Activated naive CD8-positive, alpha-beta T cell treated with anti-CD3 and anti-CD28 coated beads for 36 hours (primary cell): Measurements from ENCODE around the gene KRR1. TPM values are rescaled to one million over a fixed set of nuclear protein-coding genes. Genes with fewer than 3 reads are reported as not detected.
"Not testable (repeated sequence)": the region's sequence is repeated elsewhere in the genome, so short reads cannot be mapped to it uniquely, and the experiment has no call there.

Experiments used
- DNase-seq: peaks from one replicate; pipeline ENCODE4 v3.0.0; 2021
- H3K27ac Mint-ChIP-seq: one replicate; pipeline ENCODE4 v1.8.0; 2022; ENCODE audit warnings: mild to moderate bottlenecking, moderate library complexity, mixed read lengths
- H3K27me3 Mint-ChIP-seq: one replicate; pipeline ENCODE4 v1.8.0; 2022; ENCODE audit warnings: mild to moderate bottlenecking, mixed read lengths
- H3K36me3 Mint-ChIP-seq: one replicate; pipeline ENCODE4 v1.8.0; 2021; ENCODE audit warnings: mild to moderate bottlenecking, mixed read lengths
- H3K4me1 Mint-ChIP-seq: one replicate; pipeline ENCODE4 v1.8.0; 2021; ENCODE audit warnings: mixed read lengths
- H3K4me3 Mint-ChIP-seq: one replicate; pipeline ENCODE4 v1.8.0; 2022; ENCODE audit warnings: mild to moderate bottlenecking, moderate library complexity, mixed read lengths
- H3K9me3 Mint-ChIP-seq: one replicate; pipeline ENCODE4 v1.8.0; 2022; ENCODE audit warnings: mixed read lengths
- total RNA-seq, 2 experiments: library from RNA; stranded (reverse); gene quantifications; one replicate each; pipeline ENCODE4 v1.2.3, GENCODE V29; 2021

Gene KRR1
- total RNA-seq, 2 experiments from 2014 or later, result 146 to 155 TPM

DNA sequence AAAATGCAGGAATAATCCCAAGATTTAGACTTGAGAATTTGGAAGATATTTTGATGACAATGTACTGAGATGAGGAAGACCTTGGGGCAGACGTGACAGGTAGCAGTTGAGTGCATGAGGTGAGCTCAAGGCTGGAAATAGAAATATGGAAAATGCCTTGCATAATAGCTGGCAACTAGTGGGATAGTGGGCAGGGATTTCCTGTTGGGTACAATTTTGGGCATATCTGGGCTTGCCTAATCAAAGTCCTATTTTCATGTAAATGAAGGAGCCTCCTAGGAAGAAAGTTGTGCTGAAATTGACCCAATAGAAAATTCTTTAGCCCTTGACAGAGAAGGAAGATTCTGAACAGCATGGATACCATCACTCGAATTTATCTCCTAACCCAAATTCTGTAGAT is 37.3 kb downstream of the KRR1 start:
- Mint-ChIP-seq H3K4me1 (peaks cover 29% of the 10 kb centered on the region), H3K27me3 (peaks cover 4% of the 10 kb centered on the region), H3K27ac (no peak overlapping the region), H3K4me3 (no peak overlapping the region), H3K9me3 (no peaks in the 10 kb centered on the region), H3K36me3 (no peaks in the 10 kb centered on the region)
- DNase-seq, result no peak

DNA sequence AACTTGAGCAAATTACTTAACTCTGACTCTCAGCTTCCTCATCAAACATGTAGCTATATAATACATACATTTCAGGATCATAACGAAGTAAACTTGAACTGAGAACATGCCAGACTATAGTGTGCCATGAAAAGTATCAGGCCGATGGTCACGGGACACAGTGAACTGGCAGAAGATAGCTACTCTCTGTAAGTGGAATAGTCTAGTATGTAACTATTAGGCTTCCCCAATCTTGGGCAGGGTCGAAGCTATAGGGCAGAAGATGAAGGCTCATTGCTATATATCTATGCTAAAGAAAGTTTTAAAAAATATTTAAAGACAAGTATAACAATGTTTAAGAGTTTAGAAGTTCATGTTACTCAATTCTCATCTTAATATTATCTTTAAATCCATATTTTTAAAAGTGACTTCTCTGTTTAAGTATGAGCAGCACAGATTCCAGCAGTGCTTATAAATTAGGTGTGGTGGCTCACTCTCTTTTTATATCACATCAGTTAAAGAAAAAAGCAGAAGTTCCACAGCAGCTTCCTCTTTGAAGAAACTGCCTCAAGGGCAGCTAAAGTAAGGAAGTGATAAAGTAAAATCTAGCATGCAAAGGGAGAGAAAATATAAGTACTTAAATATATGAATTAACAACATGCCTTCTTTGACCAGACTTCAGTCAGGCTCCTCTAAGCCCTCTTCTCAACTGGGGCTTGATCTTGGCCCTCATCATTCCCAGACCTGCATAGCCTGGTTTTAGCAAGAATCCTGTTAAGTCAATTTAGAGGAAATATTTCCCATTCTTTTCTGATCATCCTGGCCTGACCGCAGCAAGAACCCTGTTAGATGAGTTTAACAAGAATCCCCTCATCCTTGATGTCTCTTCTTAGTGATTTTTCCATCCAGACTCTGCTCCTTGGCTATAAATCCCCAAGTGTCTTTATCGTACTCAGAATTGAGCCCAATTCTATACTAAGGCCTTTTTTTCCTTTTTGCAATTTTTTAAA is 39.2 kb downstream of the KRR1 start:
- H3K4me1 Mint-ChIP-seq, result peaks cover 11% of the 10 kb centered on the region
- H3K27ac Mint-ChIP-seq, result no peak overlapping the region
- no peaks in the 10 kb centered on the region for H3K9me3 Mint-ChIP-seq
- H3K27me3 Mint-ChIP-seq, result peaks cover 4% of the 10 kb centered on the region
- no peaks in the 10 kb centered on the region for H3K36me3 Mint-ChIP-seq
- DNase-seq, result no peak
- no peak overlapping the region for H3K4me3 Mint-ChIP-seq

DNA sequence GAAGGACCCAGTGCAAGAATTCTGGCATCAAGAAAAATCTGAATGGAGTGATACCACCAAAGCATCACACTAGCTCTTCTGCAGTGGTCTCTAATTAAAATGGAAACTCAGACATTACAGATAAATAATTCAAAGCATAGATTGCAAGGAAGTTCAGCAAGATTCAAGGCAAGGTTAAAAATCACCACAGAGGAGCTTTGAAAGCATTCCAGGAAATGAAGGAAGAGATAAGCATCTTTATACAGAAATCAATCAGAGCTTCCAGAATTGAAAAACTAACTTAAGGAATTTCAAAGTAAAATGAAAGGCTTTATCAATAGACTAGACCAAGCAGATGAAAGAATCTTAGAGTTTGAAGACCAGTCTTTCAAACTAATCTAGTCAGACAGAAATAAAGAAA is 51.2 kb downstream of the KRR1 start:
- Mint-ChIP-seq H3K36me3 (no peaks in the 10 kb centered on the region), H3K27ac (no peak overlapping the region), H3K9me3 (peaks cover 6% of the 10 kb centered on the region), H3K4me3 (no peak overlapping the region), H3K4me1 (peaks cover 18% of the 10 kb centered on the region), H3K27me3 (no peaks in the 10 kb centered on the region)
- no peak for DNase-seq

DNA sequence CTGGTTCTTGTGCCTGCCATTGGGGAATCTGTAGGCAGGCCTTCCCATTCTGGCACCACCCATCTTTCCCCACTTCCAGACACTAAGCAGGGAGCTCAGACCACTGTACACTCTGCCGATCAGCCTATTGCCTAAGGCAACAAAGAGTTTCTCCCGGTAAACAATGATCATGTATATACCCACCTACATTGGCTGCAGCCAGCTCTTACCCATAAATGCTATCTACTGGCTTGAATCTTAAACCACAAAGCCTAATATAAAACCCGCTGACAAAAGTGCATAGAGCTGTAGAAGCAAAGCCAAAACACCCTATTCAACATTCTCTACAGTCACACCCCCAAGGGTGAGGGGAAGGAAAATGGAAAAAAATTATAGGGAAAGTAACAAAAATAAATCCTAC is 51.7 kb downstream of the KRR1 start:
- H3K9me3 Mint-ChIP-seq, result peaks cover 6% of the 10 kb centered on the region
- H3K4me1 Mint-ChIP-seq, result peaks cover 18% of the 10 kb centered on the region
- no peak for DNase-seq
- no peak overlapping the region for H3K27ac Mint-ChIP-seq
- H3K36me3 Mint-ChIP-seq, result no peaks in the 10 kb centered on the region
- no peaks in the 10 kb centered on the region for H3K27me3 Mint-ChIP-seq
- no peak overlapping the region for H3K4me3 Mint-ChIP-seq

DNA sequence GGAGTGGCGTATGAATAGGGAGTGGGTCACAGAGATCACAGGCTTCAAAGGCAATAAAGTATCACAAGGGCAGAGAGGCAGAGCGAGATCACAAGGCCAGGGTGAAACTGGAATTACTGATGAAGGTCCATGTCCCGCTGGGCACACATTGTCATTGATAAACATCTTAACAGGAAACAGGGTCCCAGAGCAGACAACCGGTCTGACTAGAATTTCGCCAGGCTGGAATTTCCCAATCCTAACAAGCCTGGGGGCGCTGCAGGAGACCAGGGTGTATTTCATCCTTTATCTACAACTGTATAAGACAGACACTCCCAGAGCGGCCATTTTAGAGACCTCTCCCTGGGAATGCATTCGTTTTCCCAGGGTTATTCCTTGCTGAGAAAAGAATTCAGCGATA is 53.5 kb downstream of the KRR1 start:
- H3K9me3 Mint-ChIP-seq, H3K27me3 Mint-ChIP-seq, DNase-seq, H3K4me3 Mint-ChIP-seq, H3K27ac Mint-ChIP-seq, H3K36me3 Mint-ChIP-seq: not testable (repeated sequence)
- H3K4me1 Mint-ChIP-seq, result peaks cover 18% of the 10 kb centered on the region

DNA sequence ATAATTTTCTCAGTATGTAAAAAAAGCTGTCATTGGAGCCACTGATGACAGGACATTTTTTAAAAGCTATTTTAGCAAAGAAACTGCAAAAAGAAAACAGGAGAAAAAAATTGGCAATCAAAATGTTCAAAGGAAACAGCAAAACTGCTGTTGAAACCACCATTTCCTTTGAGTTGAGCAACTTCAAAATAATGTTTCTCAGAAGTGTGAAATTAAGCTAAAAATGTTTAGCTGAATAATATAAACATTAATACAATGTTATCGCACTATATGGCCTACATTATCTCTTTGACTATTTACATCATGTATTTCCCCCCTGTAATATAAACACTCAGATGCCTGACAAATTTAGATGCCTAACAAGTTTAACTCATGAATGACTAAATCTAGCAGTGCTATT is 54.2 kb downstream of the KRR1 start:
- Mint-ChIP-seq H3K4me1 (peaks cover 18% of the 10 kb centered on the region), H3K9me3 (peaks cover 6% of the 10 kb centered on the region), H3K4me3 (no peak overlapping the region), H3K27ac (no peak overlapping the region), H3K27me3 (no peaks in the 10 kb centered on the region), H3K36me3 (no peaks in the 10 kb centered on the region)
- DNase-seq, result no peak

DNA sequence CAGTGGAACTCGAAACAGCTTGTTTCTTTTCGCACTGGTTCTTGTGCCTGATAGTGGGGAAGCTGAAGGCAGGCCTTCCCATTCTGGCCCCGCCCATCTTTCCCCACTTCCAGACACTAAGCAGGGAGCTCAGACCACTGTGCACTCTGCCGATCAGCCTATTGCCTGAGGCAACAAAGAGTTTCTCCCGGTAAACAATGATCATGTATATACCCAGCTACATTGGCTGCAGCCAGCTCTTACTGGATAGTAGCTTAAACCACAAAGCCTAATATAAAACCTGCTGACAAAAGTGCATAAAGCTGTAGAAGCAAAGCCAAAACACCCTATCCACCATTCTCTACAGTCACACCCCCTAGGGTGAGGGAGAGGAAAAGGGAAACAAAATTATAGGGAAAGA is 55.6 kb downstream of the KRR1 start:
- Mint-ChIP-seq H3K36me3 (no peaks in the 10 kb centered on the region), H3K27ac (no peak overlapping the region), H3K4me1 (peaks cover 18% of the 10 kb centered on the region), H3K4me3 (no peak overlapping the region), H3K9me3 (peaks cover 6% of the 10 kb centered on the region), H3K27me3 (no peaks in the 10 kb centered on the region)
- no peak for DNase-seq

DNA sequence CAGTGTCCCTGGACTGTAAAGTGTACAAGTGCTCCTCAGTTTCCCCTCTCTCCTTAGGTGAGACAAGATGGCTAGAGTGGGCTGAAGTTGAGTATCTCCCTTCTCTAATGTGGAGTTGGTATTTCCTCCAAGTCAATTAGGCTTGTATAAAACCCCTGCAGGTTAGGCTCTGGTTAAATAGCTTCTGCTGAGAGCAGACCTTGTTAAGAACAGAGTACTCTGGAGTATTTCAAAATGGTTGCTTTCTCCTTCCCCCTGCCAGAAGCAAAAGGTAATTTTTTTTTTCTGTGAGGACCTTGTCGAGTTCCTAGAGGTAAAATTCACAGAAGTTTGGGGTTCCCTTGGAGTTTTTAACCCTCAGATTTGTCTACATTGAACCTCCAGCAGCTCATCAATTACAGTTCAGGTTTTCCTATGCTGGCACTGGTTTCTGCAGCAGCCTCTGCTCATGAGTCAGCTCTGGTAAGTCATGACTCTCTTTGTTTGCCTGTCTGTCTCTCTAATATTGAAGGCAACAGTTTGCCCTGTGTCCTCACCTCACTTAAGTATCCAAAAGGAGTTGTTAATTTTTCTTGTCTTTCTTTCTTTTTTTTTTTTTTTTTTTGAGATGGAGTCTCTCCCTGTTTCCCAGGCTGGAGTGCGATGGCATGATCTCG is 58.6 kb downstream of the KRR1 start:
- Mint-ChIP-seq H3K27me3 (no peaks in the 10 kb centered on the region), H3K36me3 (no peaks in the 10 kb centered on the region), H3K4me1 (peaks cover 10% of the 10 kb centered on the region), H3K9me3 (peaks cover 3% of the 10 kb centered on the region), H3K4me3 (no peak overlapping the region), H3K27ac (no peak overlapping the region)
- DNase-seq, result no peak

DNA sequence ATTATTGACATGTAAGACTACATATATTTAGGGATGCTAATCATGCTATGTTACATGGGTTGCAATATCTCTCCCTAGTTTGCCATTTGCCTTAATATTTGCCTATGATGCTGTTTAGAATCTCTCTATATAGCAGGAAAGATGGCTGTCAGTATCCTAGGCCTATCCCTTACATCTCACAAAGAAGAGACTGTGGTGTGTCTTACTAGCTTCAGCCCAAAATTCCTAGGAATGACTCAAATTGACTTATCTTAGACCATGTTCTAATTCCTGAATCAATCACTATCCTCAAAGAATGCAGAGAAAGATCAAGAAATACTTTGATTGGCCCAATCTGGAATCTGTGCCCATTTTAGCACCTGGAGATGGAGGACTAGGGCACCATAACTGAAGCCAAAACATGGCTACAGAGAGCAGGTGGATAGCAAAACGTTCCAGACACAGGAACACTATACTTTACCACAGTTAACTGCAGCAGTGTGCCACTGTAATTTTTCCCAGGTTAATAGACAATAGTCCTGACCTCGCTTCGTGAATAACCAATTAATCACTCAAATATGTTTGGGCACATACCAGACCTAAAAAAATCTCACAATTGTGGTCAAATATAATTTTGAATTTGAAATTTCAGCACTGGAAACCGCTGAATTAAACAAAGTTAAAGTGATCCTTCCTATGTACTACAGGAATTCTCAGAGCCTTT is 63.6 kb downstream of the KRR1 start:
- Mint-ChIP-seq H3K27me3 (peaks cover 8% of the 10 kb centered on the region), H3K27ac (no peak overlapping the region), H3K4me1 (no peaks in the 10 kb centered on the region), H3K36me3 (no peaks in the 10 kb centered on the region), H3K4me3 (no peak overlapping the region), H3K9me3 (no peaks in the 10 kb centered on the region)
- no peak for DNase-seq

DNA sequence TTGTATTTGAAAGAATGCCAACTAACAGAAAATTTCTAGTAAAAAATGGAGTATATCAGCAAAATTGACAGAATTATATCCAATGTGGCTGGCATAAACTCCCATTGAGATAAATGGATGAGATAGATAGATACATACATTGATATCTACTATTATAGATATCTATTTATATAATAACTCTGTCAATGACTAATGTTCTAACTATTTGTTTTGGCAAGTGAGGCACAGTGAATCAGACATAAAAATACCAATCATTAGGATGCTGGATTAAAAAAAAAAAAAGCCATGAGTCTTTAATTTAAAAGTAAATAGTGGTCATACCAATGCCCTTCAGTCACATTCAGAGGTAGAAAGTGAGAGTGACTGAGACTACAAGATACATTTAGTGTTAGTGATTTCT is 64.6 kb downstream of the KRR1 start:
- no peak for DNase-seq
- no peaks in the 10 kb centered on the region for H3K4me1 Mint-ChIP-seq
- no peaks in the 10 kb centered on the region for H3K9me3 Mint-ChIP-seq
- H3K4me3 Mint-ChIP-seq, result no peak overlapping the region
- H3K27me3 Mint-ChIP-seq, result peaks cover 10% of the 10 kb centered on the region
- no peaks in the 10 kb centered on the region for H3K36me3 Mint-ChIP-seq
- H3K27ac Mint-ChIP-seq, result no peak overlapping the region

DNA sequence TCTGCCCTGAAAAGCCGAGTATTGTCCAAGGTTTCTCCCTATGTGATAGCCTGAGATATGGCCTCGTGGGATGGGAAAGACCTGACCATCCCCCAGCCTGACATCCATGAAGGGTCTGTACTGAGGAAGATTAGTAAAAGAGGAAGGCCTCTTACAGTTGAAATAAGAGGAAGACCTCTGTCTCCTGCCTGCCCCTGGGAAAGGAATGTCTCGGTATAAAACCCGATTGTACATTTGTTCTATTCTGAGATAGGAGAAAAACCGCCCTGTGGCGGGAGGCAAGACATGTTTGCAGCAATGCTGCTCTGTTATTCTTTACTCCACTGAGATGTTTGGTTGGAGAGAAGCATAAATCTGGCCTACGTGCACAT is 66.3 kb downstream of the KRR1 start:
- DNase-seq, H3K4me1 Mint-ChIP-seq, H3K27ac Mint-ChIP-seq, H3K4me3 Mint-ChIP-seq, H3K36me3 Mint-ChIP-seq, H3K9me3 Mint-ChIP-seq: not testable (repeated sequence)
- peaks cover 11% of the 10 kb centered on the region for H3K27me3 Mint-ChIP-seq

DNA sequence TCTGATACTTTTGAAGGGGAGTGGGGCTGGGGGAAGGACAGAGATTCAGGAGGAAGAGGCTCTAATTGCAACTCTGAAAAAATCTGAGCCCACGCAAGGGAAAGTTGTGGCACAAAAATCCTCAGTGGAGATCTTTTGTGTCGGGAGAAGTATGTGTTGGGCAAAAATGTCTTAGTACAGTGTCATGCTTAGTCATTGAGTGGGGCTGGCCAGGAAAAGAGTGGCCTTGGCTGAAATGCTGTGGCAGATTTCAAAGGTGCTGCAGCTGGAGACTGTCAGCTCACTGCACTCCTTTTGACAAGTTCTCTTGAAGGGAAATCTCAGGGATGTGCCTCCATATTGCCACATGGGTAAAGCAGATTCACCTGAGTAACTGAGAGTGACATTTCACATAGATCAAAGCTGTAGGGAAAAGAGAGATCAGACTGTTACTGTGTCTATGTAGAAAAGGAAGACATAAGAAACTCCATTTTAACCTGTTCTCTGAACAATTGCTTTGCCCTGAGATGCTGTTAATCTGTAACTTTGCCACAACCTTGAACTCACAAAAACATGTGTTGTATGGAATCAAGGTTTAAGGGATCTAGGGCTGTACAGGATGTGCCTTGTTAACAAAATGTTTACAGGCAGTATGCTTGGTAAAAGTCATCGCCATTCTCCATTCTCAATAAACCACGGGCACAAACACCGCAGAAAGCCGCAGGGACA is 66.8 kb downstream of the KRR1 start:
- Mint-ChIP-seq H3K36me3 (peaks cover 3% of the 10 kb centered on the region), H3K4me3 (no peak overlapping the region), H3K4me1 (no peaks in the 10 kb centered on the region), H3K27ac (no peak overlapping the region), H3K9me3 (peaks cover 4% of the 10 kb centered on the region), H3K27me3 (peaks cover 11% of the 10 kb centered on the region)
- no peak for DNase-seq

DNA sequence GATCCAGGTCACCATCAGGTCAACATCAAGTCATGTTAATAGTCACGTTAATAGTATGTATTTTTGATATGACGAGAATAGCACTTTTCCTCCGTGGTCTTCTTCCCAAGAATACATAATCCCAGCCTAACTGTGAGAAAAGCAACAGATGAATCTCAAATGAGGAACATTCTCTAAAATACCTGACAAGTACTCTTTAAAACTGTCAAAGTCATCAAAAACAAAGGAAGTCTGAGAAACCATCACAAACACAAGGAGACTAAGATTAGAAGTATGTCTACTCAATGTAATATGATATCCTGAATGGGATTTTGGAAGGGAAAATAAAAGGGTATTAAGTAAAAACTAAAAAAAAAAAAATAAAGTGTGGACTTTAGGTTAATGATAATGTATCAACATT is 67.7 kb downstream of the KRR1 start:
- peaks cover 11% of the 10 kb centered on the region for H3K27me3 Mint-ChIP-seq

DNA sequence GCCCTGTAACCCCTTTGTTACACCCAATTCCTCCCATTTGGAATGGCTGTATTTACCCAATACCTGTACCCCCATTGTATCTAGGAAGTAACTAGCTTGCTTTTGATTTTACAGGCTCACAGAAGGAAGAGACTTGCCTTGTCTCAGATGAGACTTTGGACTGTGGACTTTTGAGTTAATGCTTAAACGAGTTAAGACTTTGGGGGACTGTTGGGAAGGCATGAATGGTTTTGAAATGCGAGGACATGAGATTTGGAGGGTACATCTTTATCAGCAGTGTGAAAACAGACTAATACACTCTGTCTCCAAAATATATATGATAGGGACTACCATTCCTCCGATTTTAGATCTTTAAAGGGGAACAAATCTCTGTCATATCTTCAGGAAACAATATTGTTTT is 69.0 kb downstream of the KRR1 start:
- H3K9me3 Mint-ChIP-seq, DNase-seq, H3K36me3 Mint-ChIP-seq, H3K4me1 Mint-ChIP-seq, H3K4me3 Mint-ChIP-seq, H3K27ac Mint-ChIP-seq: not testable (repeated sequence)
- H3K27me3 Mint-ChIP-seq, result peaks cover 11% of the 10 kb centered on the region

More for the DNA sequence above, 67.7 kb downstream of the KRR1 start:
- no peak overlapping the region for H3K27ac Mint-ChIP-seq
- peaks cover 3% of the 10 kb centered on the region for H3K36me3 Mint-ChIP-seq
- peaks cover 4% of the 10 kb centered on the region for H3K9me3 Mint-ChIP-seq
- no peaks in the 10 kb centered on the region for H3K4me1 Mint-ChIP-seq
- no peak overlapping the region for H3K4me3 Mint-ChIP-seq
- DNase-seq, result no peak
